AG08395 (cell line): ENCODE measurements around the gene COTL1.

Source experiments
- DNase-seq: peaks from one replicate; pipeline ENCODE4 v3.0.0; 2012; ENCODE audit warnings: mixed read lengths, low spot score

COTL1 gene

GRCh38 chr16:84596161-84596560, 21.7 kb downstream of the COTL1 start:
- no peak for DNase-seq

- no peak for DNase-seq
Observed at GRCh38 chr16:84595052-84595481, 22.8 kb downstream of the COTL1 start.

GRCh38 chr16:84594725-84595038, 23.2 kb downstream of the COTL1 start:
- DNase-seq = no peak

GRCh38 chr16:84593825-84594724, 23.8 kb downstream of the COTL1 start:
- DNase-seq = no peak

- DNase-seq = no peak
Observed at GRCh38 chr16:84592718-84593117, 25.2 kb downstream of the COTL1 start.

- no peak for DNase-seq
Observed at GRCh38 chr16:84589975-84590719, 27.7 kb downstream of the COTL1 start.

GRCh38 chr16:84588991-84589390, 28.9 kb downstream of the COTL1 start:
- DNase-seq = no peak

GRCh38 chr16:84585886-84586285, 32.0 kb downstream of the COTL1 start:
- DNase-seq = no peak

- DNase-seq = no peak
Observed at GRCh38 chr16:84585467-84585866, 32.4 kb downstream of the COTL1 start.

GRCh38 chr16:84584678-84585077, 33.2 kb downstream of the COTL1 start:
- no peak for DNase-seq

- DNase-seq = no peak
Observed at GRCh38 chr16:84583995-84584394, 33.9 kb downstream of the COTL1 start.

- peak; percentile 86 for DNase-seq
Observed at GRCh38 chr16:84582958-84583516, 34.8 kb downstream of the COTL1 start.

GRCh38 chr16:84581158-84581557, 36.7 kb downstream of the COTL1 start:
- no peak for DNase-seq

GRCh38 chr16:84579936-84580335, 37.9 kb downstream of the COTL1 start:
- no peak for DNase-seq

GRCh38 chr16:84578538-84579126, 39.2 kb downstream of the COTL1 start:
- no peak for DNase-seq

- DNase-seq = no peak
Observed at GRCh38 chr16:84577034-84577803, 40.7 kb downstream of the COTL1 start.

- DNase-seq = no peak
Observed at GRCh38 chr16:84575914-84576313, 42.0 kb downstream of the COTL1 start.

- no peak for DNase-seq
Observed at GRCh38 chr16:84574191-84574590, 43.7 kb downstream of the COTL1 start.

GRCh38 chr16:84572096-84572495, 45.8 kb downstream of the COTL1 start:
- no peak for DNase-seq

- no peak for DNase-seq
Observed at GRCh38 chr16:84571506-84571905, 46.4 kb downstream of the COTL1 start.

GRCh38 chr16:84570739-84571403, 47.0 kb downstream of the COTL1 start:
- no peak for DNase-seq
